ENCODE measurements around the gene SFXN3. TPM values are rescaled to one million over a fixed set of nuclear protein-coding genes. Genes with fewer than 3 reads are reported as not detected.

Gene SFXN3
- total RNA-seq, 6 donors from 2014 or later: 59.6 to 360 (median 100) TPM

GRCh38 chr10:101042118-101042517 lies 11.1 kb downstream of the SFXN3 start:
- no peak for TF ChIP-seq CTCF (IDR thresholded peaks at IDR 0.05)
- TF ChIP-seq EP300 (IDR thresholded peaks at IDR 0.05): no peak
- no peak for TF ChIP-seq POLR2A (IDR thresholded peaks at IDR 0.05)
- TF ChIP-seq POLR2AphosphoS5 (IDR thresholded peaks at IDR 0.05): no peak
- H3K4me1 ChIP-seq: peaks cover 15 to 25% (median 18%) of the 10 kb centered on the region in 4 donors
- peak overlapping the region; percentile 84 to 96 (median 87) for H3K27ac ChIP-seq
- H3K36me3 ChIP-seq: peaks cover 15 to 32% (median 21%) of the 10 kb centered on the region in 4 donors
- H3K9me3 ChIP-seq: no peaks in the 10 kb centered on the region
- DNase-seq (no peak), ATAC-seq (ENCODE audit: low FRiP score in 2 of 2) (no peak)
- WGBS, 2 donors: 70 to 76% methylated on average over 4 of the region's 4 CpGs
- peaks cover 0 to 6% (median 0%) of the 10 kb centered on the region in 4 donors for H3K27me3 ChIP-seq
- H3K4me3 ChIP-seq: peak overlapping the region in 3 of 4 donors; percentile 45 to 59 (median 56)

- Histone ChIP-seq H3K36me3 (peaks cover 8 to 25% (median 14%) of the 10 kb centered on the region in 4 donors), H3K4me1 (peaks cover 15 to 25% (median 18%) of the 10 kb centered on the region in 4 donors), H3K9me3 (no peaks in the 10 kb centered on the region), H3K27me3 (peaks cover 0 to 13% (median 3%) of the 10 kb centered on the region in 4 donors), H3K4me3 (peak overlapping the region; percentile 14 to 59 (median 50)), H3K27ac (peak overlapping the region; percentile 84 to 96 (median 87))
- DNase-seq (peak; percentile 93 to 100), ATAC-seq (ENCODE audit: low FRiP score in 2 of 2) (peak; percentile 96)
- peak in 1 of 4 donors; percentile 20 for TF ChIP-seq EP300 (IDR thresholded peaks at IDR 0.05)
- peak in 1 of 4 donors; percentile 65 for TF ChIP-seq POLR2A (IDR thresholded peaks at IDR 0.05)
- peak in 2 of 6 experiments; percentile 7 to 28 for TF ChIP-seq CTCF (IDR thresholded peaks at IDR 0.05)
- peak; percentile 75 to 79 for TF ChIP-seq POLR2AphosphoS5 (IDR thresholded peaks at IDR 0.05)
- WGBS, 2 donors: 3 to 6% methylated on average over 36 to 40 of the region's 40 CpGs
Measured at GRCh38 chr10:101042667-101043362, 11.8 kb downstream of the SFXN3 start.

GRCh38 chr10:101043363-101043707 lies 12.3 kb downstream of the SFXN3 start:
- DNase-seq (no peak), ATAC-seq (ENCODE audit: low FRiP score in 2 of 2) (no peak)
- H3K4me3 ChIP-seq: peak overlapping the region; percentile 14 to 59 (median 50)
- TF ChIP-seq EP300 (IDR thresholded peaks at IDR 0.05): no peak
- no peak for TF ChIP-seq POLR2A (IDR thresholded peaks at IDR 0.05)
- TF ChIP-seq CTCF (IDR thresholded peaks at IDR 0.05): no peak
- no peak for TF ChIP-seq POLR2AphosphoS5 (IDR thresholded peaks at IDR 0.05)
- peaks cover 0 to 18% (median 7%) of the 10 kb centered on the region in 4 donors for H3K27me3 ChIP-seq
- H3K36me3 ChIP-seq: peaks cover 3 to 20% (median 9%) of the 10 kb centered on the region in 4 donors
- no peaks in the 10 kb centered on the region for H3K9me3 ChIP-seq
- 8 to 9% methylated on average over 2 of the region's 2 CpGs for WGBS, 2 donors
- peaks cover 18 to 30% (median 21%) of the 10 kb centered on the region in 4 donors for H3K4me1 ChIP-seq
- H3K27ac ChIP-seq: peak overlapping the region; percentile 84 to 96 (median 87)

DNA sequence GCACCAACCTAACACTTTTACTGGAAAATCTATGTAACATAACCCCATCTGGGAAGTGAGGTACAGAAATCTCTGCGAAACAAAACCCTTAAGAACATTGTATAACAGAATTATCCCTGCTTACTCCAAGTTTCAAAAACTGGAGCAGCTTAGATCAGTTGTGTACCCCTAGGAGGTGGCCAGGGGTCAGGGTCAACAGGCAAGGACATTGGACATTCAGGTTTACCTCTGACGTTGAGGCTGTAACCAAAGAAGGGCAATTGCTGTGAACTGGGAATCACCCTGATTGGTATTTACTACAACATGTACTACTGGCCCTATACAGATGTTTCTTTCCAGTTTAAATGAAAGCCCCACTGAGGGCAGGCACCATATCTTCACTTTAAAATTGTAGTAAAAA lies 13.1 kb downstream of the SFXN3 start:
- peaks cover 0 to 12% (median 5%) of the 10 kb centered on the region in 4 donors for H3K36me3 ChIP-seq
- H3K27me3 ChIP-seq: peaks cover 2 to 24% (median 11%) of the 10 kb centered on the region in 4 donors
- no peak overlapping the region for H3K27ac ChIP-seq
- DNase-seq (no peak), ATAC-seq (ENCODE audit: low FRiP score in 2 of 2) (no peak)
- no peaks in the 10 kb centered on the region for H3K9me3 ChIP-seq
- no peak overlapping the region for H3K4me3 ChIP-seq
- H3K4me1 ChIP-seq: peaks cover 18 to 33% (median 22%) of the 10 kb centered on the region in 4 donors
- 73 to 80% methylated on average over 2 of the region's 2 CpGs for WGBS, 2 donors
- TF ChIP-seq POLR2AphosphoS5 (IDR thresholded peaks at IDR 0.05) (no peak), EP300 (IDR thresholded peaks at IDR 0.05) (no peak), CTCF (IDR thresholded peaks at IDR 0.05) (no peak), POLR2A (IDR thresholded peaks at IDR 0.05) (no peak)

All from upper lobe of left lung (tissue), 6 donors.